Activated naive CD8-positive, alpha-beta T cell (primary cell): Measurements from ENCODE around the gene MAP4.
"Not testable (repeated sequence)": the region's sequence is repeated elsewhere in the genome, so short reads cannot be mapped to it uniquely, and the experiment has no call there.

Experiments
- H3K27ac Mint-ChIP-seq: one replicate; pipeline ENCODE4 v1.8.0; 2021; ENCODE audit warnings: mixed read lengths
- H3K27me3 Mint-ChIP-seq: one replicate; pipeline ENCODE4 v1.8.0; 2021; ENCODE audit warnings: mixed read lengths
- H3K36me3 Mint-ChIP-seq: one replicate; pipeline ENCODE4 v1.8.0; 2021; ENCODE audit warnings: mixed read lengths
- H3K4me1 Mint-ChIP-seq: one replicate; pipeline ENCODE4 v1.8.0; 2021; ENCODE audit warnings: low read depth, mixed read lengths
- H3K4me3 Mint-ChIP-seq: one replicate; pipeline ENCODE4 v1.8.0; 2021; ENCODE audit warnings: mild to moderate bottlenecking, mixed read lengths
- H3K9me3 Mint-ChIP-seq: one replicate; pipeline ENCODE4 v1.8.0; 2021; ENCODE audit warnings: low read depth, mixed read lengths

MAP4 gene

DNA sequence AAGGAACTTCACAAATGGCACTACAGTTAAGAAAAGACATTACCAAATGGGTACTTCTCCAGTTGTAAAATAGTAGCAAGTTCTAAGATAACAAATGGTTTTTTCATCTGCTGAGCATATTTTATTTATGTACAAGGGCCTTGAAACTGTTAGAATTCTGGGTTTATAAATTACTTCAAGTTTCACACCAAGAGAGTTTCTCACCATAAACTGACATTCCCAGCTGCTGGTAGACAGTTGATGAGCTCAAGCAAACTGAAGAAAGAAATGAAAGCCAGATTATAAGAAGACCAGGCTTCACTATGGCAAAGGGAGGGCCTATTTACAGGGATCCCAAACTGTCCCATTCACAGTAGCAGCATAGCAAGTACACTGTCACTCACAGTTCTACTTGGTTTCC, 113.5 kb downstream of the MAP4 start:
- Mint-ChIP-seq H3K27me3 (no peaks in the 10 kb centered on the region), H3K4me3 (no peak overlapping the region), H3K4me1 (peaks cover 14% of the 10 kb centered on the region), H3K27ac (no peak overlapping the region), H3K36me3 (peaks cover 20% of the 10 kb centered on the region), H3K9me3 (peaks cover 3% of the 10 kb centered on the region)

DNA sequence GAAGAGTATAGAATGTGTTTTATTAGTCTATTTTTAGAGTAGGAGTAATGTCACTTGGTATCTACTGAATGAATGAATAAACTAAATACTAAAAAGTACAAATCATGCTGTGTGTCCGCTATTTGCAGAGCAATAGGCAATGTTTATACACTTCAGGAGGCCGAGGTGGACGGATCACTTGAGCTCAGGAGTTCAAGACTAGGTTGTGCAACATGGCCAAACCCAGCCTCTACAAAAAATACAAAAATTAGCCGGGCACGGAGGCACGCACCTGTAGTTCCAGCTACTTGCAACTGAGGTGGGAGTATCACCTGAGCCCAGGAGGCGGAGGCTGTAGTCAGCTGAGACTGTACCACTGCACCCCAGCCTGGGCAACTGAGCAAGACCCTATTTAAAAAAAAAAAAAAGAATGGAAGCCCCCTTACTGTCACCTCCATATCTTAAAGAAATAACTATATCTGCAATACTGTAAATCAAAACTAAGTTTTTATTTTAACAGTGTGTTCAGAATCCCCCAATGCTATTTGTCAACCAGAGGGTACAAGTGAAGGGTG, 114.9 kb downstream of the MAP4 start:
- H3K9me3 Mint-ChIP-seq, result no peaks in the 10 kb centered on the region
- no peak overlapping the region for H3K4me3 Mint-ChIP-seq
- peaks cover 17% of the 10 kb centered on the region for H3K4me1 Mint-ChIP-seq
- H3K27me3 Mint-ChIP-seq, result no peaks in the 10 kb centered on the region
- peaks cover 16% of the 10 kb centered on the region for H3K36me3 Mint-ChIP-seq
- no peak overlapping the region for H3K27ac Mint-ChIP-seq

DNA sequence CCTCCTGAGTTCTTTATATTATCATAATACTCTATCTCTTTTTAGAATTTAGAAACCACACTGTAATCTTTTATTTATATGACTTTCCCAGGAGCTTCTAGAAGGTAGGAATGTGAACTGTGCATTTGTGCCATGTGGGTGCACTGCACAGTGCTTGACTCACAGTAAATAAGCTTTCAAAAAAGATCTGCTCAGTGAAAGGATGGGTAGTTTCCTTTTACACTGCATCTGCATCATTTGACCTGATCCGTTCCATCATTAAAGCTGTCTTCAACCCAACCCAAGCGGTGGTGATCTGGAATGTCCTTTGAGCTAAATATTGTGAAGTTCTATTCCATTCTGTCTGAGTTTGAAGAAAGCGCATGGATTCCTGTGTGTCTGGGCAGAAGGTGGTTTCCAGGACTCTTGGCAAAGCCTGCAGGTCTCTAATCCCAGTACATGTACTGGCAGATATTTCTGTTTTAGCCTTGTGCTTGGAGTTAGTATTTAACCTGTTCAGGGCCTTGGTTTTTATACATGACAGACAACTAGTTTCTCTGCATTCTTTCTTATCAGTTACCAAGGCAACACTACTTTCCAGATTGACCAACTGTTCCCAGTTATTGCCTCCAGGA, 116.6 kb downstream of the MAP4 start:
- Mint-ChIP-seq H3K36me3 (peaks cover 9% of the 10 kb centered on the region), H3K27ac (no peak overlapping the region), H3K27me3 (no peaks in the 10 kb centered on the region), H3K4me1 (peaks cover 17% of the 10 kb centered on the region), H3K4me3 (no peak overlapping the region), H3K9me3 (no peaks in the 10 kb centered on the region)

- Mint-ChIP-seq H3K27me3 (no peaks in the 10 kb centered on the region), H3K4me3 (no peak overlapping the region), H3K27ac (no peak overlapping the region), H3K36me3 (peaks cover 13% of the 10 kb centered on the region), H3K4me1 (peaks cover 17% of the 10 kb centered on the region), H3K9me3 (no peaks in the 10 kb centered on the region)
Observed at GRCh38 chr3:47897954-47898353, 118.3 kb downstream of the MAP4 start.

- Mint-ChIP-seq H3K4me1 (peaks cover 17% of the 10 kb centered on the region), H3K36me3 (peaks cover 8% of the 10 kb centered on the region), H3K27ac (no peak overlapping the region), H3K4me3 (no peak overlapping the region), H3K9me3 (no peaks in the 10 kb centered on the region), H3K27me3 (no peaks in the 10 kb centered on the region)
Observed at GRCh38 chr3:47896736-47897135, 119.5 kb downstream of the MAP4 start.

DNA sequence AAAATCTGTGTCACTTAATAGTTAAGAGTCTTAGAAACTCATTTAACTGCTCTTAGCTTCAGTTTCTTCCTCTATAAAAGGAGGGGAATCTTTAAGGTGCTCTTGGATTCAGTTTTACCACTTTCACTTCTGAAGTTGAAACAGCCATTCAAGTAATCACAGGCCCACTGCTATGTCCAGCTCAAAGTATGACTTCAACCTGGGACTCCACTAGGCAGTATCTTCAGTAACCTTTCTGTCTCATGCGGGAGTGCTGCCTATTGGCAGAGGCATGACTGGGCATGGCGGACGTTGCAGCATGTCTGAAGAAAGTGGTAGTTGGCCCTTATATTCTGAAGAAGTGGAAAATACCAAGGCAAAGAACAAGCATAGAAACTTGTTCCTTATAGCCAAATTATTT, 121.0 kb downstream of the MAP4 start:
- Mint-ChIP-seq H3K36me3 (peaks cover 6% of the 10 kb centered on the region), H3K27ac (no peak overlapping the region), H3K9me3 (no peaks in the 10 kb centered on the region), H3K4me3 (no peak overlapping the region), H3K27me3 (no peaks in the 10 kb centered on the region), H3K4me1 (peaks cover 17% of the 10 kb centered on the region)

GRCh38 chr3:47892286-47893040, 123.8 kb downstream of the MAP4 start:
- no peak overlapping the region for H3K4me3 Mint-ChIP-seq
- H3K4me1 Mint-ChIP-seq, result peaks cover 1% of the 10 kb centered on the region
- peaks cover 4% of the 10 kb centered on the region for H3K36me3 Mint-ChIP-seq

GRCh38 chr3:47891613-47892005, 124.6 kb downstream of the MAP4 start:
- Mint-ChIP-seq H3K9me3 (no peaks in the 10 kb centered on the region), H3K36me3 (peaks cover 5% of the 10 kb centered on the region), H3K27me3 (no peaks in the 10 kb centered on the region), H3K27ac (no peak overlapping the region), H3K4me1 (no peaks in the 10 kb centered on the region), H3K4me3 (no peak overlapping the region)

More at GRCh38 chr3:47892286-47893040, 123.8 kb downstream of the MAP4 start:
- H3K27me3 Mint-ChIP-seq, result no peaks in the 10 kb centered on the region
- H3K27ac Mint-ChIP-seq, result no peak overlapping the region
- H3K9me3 Mint-ChIP-seq, result no peaks in the 10 kb centered on the region

GRCh38 chr3:47890828-47891612, 125.2 kb downstream of the MAP4 start:
- Mint-ChIP-seq H3K27ac (no peak overlapping the region), H3K4me1 (no peaks in the 10 kb centered on the region), H3K36me3 (peaks cover 9% of the 10 kb centered on the region), H3K27me3 (no peaks in the 10 kb centered on the region), H3K4me3 (no peak overlapping the region), H3K9me3 (no peaks in the 10 kb centered on the region)

DNA sequence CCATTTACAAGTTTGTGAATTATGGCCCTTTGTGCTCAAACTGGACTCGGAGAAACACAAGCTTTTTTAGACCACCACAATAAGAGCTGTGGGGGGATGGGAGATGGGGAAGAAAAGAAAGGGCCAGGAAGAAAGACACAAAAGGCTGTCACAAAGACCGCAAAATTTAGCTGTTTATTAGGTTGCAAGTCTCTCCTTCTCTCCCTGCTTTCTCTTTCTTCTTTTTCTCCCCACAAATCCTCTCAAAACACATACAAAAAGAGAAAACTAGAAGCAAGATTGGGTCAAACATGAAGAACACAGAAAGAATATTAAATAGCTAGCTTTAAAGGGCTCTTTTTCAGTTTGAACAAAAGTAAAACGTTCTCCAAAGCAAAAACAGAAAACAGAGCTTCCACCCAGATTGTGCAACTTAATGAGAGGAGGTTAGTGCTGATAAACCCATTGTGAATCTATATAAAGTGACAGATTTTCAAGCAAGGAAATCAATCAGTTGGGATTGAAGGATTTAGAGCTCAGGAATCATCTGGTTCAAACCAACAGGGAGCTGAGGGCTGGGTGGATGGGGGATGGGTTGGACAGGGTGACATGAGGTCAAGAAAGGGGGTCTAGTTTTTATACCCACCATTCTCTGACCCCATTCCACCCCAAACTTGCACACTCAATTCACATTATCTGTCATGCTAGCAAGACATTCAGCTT, 125.9 kb downstream of the MAP4 start:
- H3K27ac Mint-ChIP-seq, result no peak overlapping the region

GRCh38 chr3:47888986-47889757, 127.0 kb downstream of the MAP4 start:
- peaks cover 15% of the 10 kb centered on the region for H3K36me3 Mint-ChIP-seq
- H3K27me3 Mint-ChIP-seq, result no peaks in the 10 kb centered on the region
- H3K4me3 Mint-ChIP-seq, result no peak overlapping the region
- no peaks in the 10 kb centered on the region for H3K9me3 Mint-ChIP-seq
- H3K27ac Mint-ChIP-seq, result no peak overlapping the region
- peaks cover 5% of the 10 kb centered on the region for H3K4me1 Mint-ChIP-seq

More for the DNA sequence above, 125.9 kb downstream of the MAP4 start:
- Mint-ChIP-seq H3K4me3 (no peak overlapping the region), H3K27me3 (no peaks in the 10 kb centered on the region), H3K36me3 (peaks cover 11% of the 10 kb centered on the region), H3K9me3 (no peaks in the 10 kb centered on the region), H3K4me1 (peaks cover 1% of the 10 kb centered on the region)

GRCh38 chr3:47887991-47888390, 128.2 kb downstream of the MAP4 start:
- not testable (repeated sequence) for H3K27ac Mint-ChIP-seq, H3K27me3 Mint-ChIP-seq, H3K9me3 Mint-ChIP-seq, H3K4me3 Mint-ChIP-seq, H3K4me1 Mint-ChIP-seq
- H3K36me3 Mint-ChIP-seq, result peaks cover 12% of the 10 kb centered on the region

- H3K27ac Mint-ChIP-seq, result no peak overlapping the region
- no peak overlapping the region for H3K4me3 Mint-ChIP-seq
- no peaks in the 10 kb centered on the region for H3K27me3 Mint-ChIP-seq
- H3K36me3 Mint-ChIP-seq, result peaks cover 12% of the 10 kb centered on the region
- H3K4me1 Mint-ChIP-seq, result peaks cover 5% of the 10 kb centered on the region
- H3K9me3 Mint-ChIP-seq, result no peaks in the 10 kb centered on the region
Observed at GRCh38 chr3:47885168-47885567, 131.0 kb downstream of the MAP4 start.

DNA sequence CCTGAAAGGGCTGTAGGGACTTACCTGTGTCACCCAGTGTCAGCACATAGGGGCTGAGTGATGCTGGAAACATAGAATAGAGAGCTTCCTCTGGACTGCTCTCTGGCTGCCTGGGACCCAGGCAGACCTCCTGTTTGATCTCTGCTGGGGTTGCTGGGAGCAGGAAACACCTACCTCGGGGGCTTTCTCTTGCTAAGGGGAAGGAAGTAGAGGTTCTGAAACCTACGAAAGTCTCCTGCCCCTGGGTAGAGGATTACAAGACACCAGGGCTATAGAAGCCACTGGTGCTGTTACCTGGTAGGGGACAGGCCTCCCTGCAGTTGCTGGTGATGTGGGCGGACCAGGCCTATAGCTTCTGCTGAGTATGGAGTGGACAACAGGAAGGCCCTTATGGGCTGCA, 131.6 kb downstream of the MAP4 start:
- Mint-ChIP-seq H3K27me3 (no peaks in the 10 kb centered on the region), H3K27ac (no peak overlapping the region), H3K9me3 (no peaks in the 10 kb centered on the region), H3K36me3 (peaks cover 12% of the 10 kb centered on the region), H3K4me3 (no peak overlapping the region), H3K4me1 (peaks cover 5% of the 10 kb centered on the region)
